PC-3 (cell line): ENCODE results near the gene RPL12. TPM values are rescaled to one million over a fixed set of nuclear protein-coding genes. Genes with fewer than 3 reads are reported as not detected.

Experiments
- ATAC-seq: fragments of 200-7000 bp; cut with Tn5 transposase; 2 replicates; pipeline ENCODE4 v1.9.1; 2020; ENCODE audit warnings: mild to moderate bottlenecking, moderate library complexity
- BruUV-seq: library from RNA; stranded (reverse); fragments of 400-500 nt; replicated peaks from 2 replicates; lab custom pipeline; 2021; lab: Mats Ljungman, UMichigan
- CTCF ChIA-PET: fragments of 300-600 bp; sonication (Branson Sonifier 250); formaldehyde crosslinking; loops from one replicate; lab custom pipeline; 2022; ENCODE audit warnings: antibody characterized with exemption; lab: Charles Lee
- POLR2A ChIA-PET: fragments of 300-600 bp; sonication (Branson Sonifier 250); formaldehyde crosslinking; loops from one replicate; lab custom pipeline; 2022; ENCODE audit warnings: antibody characterized with exemption; ENCODE audit not compliant: unreplicated experiment; lab: Charles Lee
- DNase-seq: peaks from one replicate; pipeline ENCODE4 v3.0.0-alpha.2; 2015
- H2AFZ ChIP-seq: fragments of 300-600 bp; sonication (generic); 2 replicates; pipeline ENCODE4 v1.6.0; 2016; ENCODE audit warnings: antibody characterized with exemption, low read length
- H3F3A ChIP-seq: fragments of 300-600 bp; sonication (generic); one replicate; pipeline ENCODE4 v1.6.0; 2017; ENCODE audit warnings: antibody characterized with exemption, low read length, control low read depth, mild to moderate bottlenecking; ENCODE audit not compliant: unreplicated experiment
- H3K27ac ChIP-seq: fragments of 300-600 bp; sonication (generic); 2 replicates; pipeline ENCODE4 v1.5.1; 2016; ENCODE audit warnings: mild to moderate bottlenecking, low read length
- H3K27me3 ChIP-seq: fragments of 300-600 bp; sonication (generic); 2 replicates; pipeline ENCODE4 v1.6.1; 2016; ENCODE audit warnings: low read length, mixed read lengths
- H3K36me3 ChIP-seq: fragments of 300-600 bp; sonication (generic); 2 replicates; pipeline ENCODE4 v1.6.1; 2016; ENCODE audit warnings: low read depth, mixed run types, low read length, mixed read lengths
- H3K4me1 ChIP-seq: fragments of 300-600 bp; sonication (generic); 2 replicates; pipeline ENCODE4 v1.5.1; 2016; ENCODE audit warnings: low read length; ENCODE audit not compliant: insufficient read depth
- H3K4me2 ChIP-seq: fragments of 300-600 bp; sonication (generic); 2 replicates; pipeline ENCODE4 v1.6.0; 2016; ENCODE audit warnings: low read length
- H3K4me3 ChIP-seq: fragments of 300-600 bp; sonication (generic); 2 replicates; pipeline ENCODE4 v1.5.1; 2016; ENCODE audit warnings: mild to moderate bottlenecking, low read length, mixed read lengths
- H3K79me2 ChIP-seq: fragments of 300-600 bp; sonication (generic); 2 replicates; pipeline ENCODE4 v1.6.1; 2017; ENCODE audit warnings: low read length, mixed read lengths
- H3K9ac ChIP-seq: fragments of 300-600 bp; sonication (generic); 2 replicates; pipeline ENCODE4 v1.6.0; 2016; ENCODE audit warnings: mild to moderate bottlenecking, low read length
- H3K9me2 ChIP-seq: fragments of 300-600 bp; sonication (generic); replicated peaks from 2 replicates; pipeline ENCODE4 v1.6.1; 2016; ENCODE audit warnings: mixed run types, low read length, mixed read lengths
- H3K9me3 ChIP-seq: fragments of 300-600 bp; sonication (generic); 2 replicates; pipeline ENCODE4 v1.6.1; 2016; ENCODE audit warnings: low read length, mixed read lengths
- H4K20me1 ChIP-seq: fragments of 300-600 bp; sonication (generic); 2 replicates; pipeline ENCODE4 v1.6.1; 2016; ENCODE audit warnings: low read length, mixed read lengths
- CTCF ChIP-seq: fragments of 300-600 bp; sonication (generic); conservative IDR thresholded peaks from 2 replicates; pipeline ENCODE4 v1.5.1; 2017; ENCODE audit warnings: antibody characterized with exemption, low read depth, mild to moderate bottlenecking, low read length
- EZH2 ChIP-seq: fragments of 300-600 bp; sonication (generic); IDR thresholded peaks from one replicate; pipeline ENCODE4 v1.6.1; 2017; ENCODE audit warnings: antibody characterized with exemption, mild to moderate bottlenecking, low read length; ENCODE audit not compliant: unreplicated experiment
- EZH2phosphoT487 ChIP-seq: fragments of 300-600 bp; sonication (generic); IDR thresholded peaks from 2 replicates; pipeline ENCODE4 v1.6.1; 2018; ENCODE audit warnings: mild to moderate bottlenecking, antibody characterized with exemption, low read length, borderline replicate concordance
- intact Hi-C: fragments of 100-400 bp; cut with micrococcal nuclease; formaldehyde crosslinking; loops from 2 replicates; pipeline ENCODE4 v1.9.0; 2023
- total RNA-seq: library from RNA; depleted of rRNA; stranded (reverse); fragments of >200 nt; gene quantifications from 2 replicates; pipeline ENCODE4 v1.2.3, GENCODE V29; 2014

Gene RPL12
- total RNA-seq, 1 experiment from 2014 or later: 1,417 TPM

- no peaks in the 10 kb centered on the region for H3K79me2 ChIP-seq
- H3K4me3 ChIP-seq: no peak overlapping the region
- intact Hi-C loops: no loop called here
- no TSS peak for BruUV-seq
- H3K4me2 ChIP-seq: no peak overlapping the region
- H3K9ac ChIP-seq: no peak overlapping the region
- H3F3A ChIP-seq: no peaks in the 10 kb centered on the region
- no peak for DNase-seq
- peaks cover 6% of the 10 kb centered on the region for H3K4me1 ChIP-seq
- no peak for ATAC-seq
- POLR2A ChIA-PET: no interaction called here
- H4K20me1 ChIP-seq: no peaks in the 10 kb centered on the region
- H3K9me3 ChIP-seq: no peaks in the 10 kb centered on the region
- H3K36me3 ChIP-seq: no peaks in the 10 kb centered on the region
- no peak overlapping the region for H3K27ac ChIP-seq
- H3K27me3 ChIP-seq: no peaks in the 10 kb centered on the region
- H2AFZ ChIP-seq: no peak overlapping the region
- CTCF ChIA-PET: no interaction called here
- H3K9me2 ChIP-seq: no peaks in the 10 kb centered on the region
- TF ChIP-seq EZH2: no peak
- no peak for TF ChIP-seq EZH2phosphoT487
- TF ChIP-seq CTCF: no peak
Measured at GRCh38 chr9:127490535-127491230, 39.5 kb upstream of the RPL12 start.

DNA sequence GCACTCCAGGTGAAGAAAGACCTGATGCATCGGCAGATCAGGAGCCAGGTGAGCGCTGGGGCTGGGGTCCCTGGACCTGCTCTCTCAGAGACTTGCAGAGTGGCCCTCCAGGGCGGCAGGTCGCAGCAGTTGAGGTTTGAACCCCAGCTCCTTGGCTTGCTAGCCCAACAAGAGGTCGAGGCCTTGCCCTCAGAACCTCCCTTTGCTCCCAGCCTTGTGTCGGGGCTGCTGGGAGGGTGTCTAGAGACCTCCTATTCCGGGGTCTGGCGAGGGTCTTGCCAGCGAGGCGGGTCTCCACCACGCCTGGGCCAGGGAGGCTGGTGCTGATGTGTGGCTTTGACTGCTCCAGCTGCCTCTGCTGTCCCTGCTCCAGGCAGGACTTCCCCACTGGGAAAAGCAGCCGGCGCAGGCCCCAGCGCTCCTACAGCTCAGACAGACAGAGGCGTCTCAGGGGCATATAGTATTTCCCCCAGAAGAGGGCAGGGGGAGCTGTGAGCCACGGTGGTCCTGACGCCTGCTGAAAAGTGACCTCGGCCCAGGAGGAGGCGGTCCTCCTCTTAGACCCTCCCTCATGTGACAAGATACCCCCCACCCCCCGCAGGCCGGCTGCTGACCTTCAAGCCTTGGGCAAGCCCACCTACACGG lies 38.4 kb upstream of the RPL12 start:
- H3K27me3 ChIP-seq: no peaks in the 10 kb centered on the region
- no peaks in the 10 kb centered on the region for H3K79me2 ChIP-seq
- POLR2A ChIA-PET: no interaction called here
- BruUV-seq: no TSS peak
- H3K27ac ChIP-seq: no peak overlapping the region
- CTCF ChIA-PET: no interaction called here
- H3K9ac ChIP-seq: no peak overlapping the region
- no peaks in the 10 kb centered on the region for H4K20me1 ChIP-seq
- H2AFZ ChIP-seq: no peak overlapping the region
- H3K9me3 ChIP-seq: no peaks in the 10 kb centered on the region
- ATAC-seq (no peak), DNase-seq (no peak)
- H3K4me1 ChIP-seq: no peaks in the 10 kb centered on the region
- TF ChIP-seq EZH2phosphoT487: no peak
- TF ChIP-seq EZH2: no peak
- TF ChIP-seq CTCF: no peak
- H3K4me2 ChIP-seq: no peak overlapping the region
- no peak overlapping the region for H3K4me3 ChIP-seq
- H3F3A ChIP-seq: no peaks in the 10 kb centered on the region
- no peaks in the 10 kb centered on the region for H3K9me2 ChIP-seq
- intact Hi-C loops: no loop called here
- H3K36me3 ChIP-seq: no peaks in the 10 kb centered on the region

DNA sequence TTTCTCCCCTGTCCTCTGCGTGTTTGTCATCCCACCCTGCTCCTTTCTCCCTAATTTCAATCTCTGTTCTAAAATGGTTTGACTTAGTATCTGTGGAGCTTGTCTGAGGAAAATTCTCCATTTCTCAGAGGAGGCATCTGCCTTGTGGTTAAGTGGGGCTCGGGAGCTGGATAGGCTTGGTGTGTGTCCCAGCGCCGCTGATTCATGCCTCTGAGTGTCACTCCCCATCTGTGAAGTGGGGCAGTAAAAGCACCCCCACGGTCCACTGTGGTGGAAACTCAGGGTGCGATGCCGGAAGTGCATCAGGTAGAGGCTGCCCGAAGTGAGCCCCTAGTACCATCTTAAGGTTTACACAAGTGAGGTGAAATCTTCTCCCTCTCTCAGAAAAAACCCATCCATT lies 37.7 kb upstream of the RPL12 start:
- Histone ChIP-seq H3K36me3 (no peaks in the 10 kb centered on the region), H3K4me3 (no peak overlapping the region), H3K27ac (no peak overlapping the region), H4K20me1 (no peaks in the 10 kb centered on the region), H3K9ac (no peak overlapping the region), H3K79me2 (no peaks in the 10 kb centered on the region), H3K27me3 (no peaks in the 10 kb centered on the region), H3K9me2 (no peaks in the 10 kb centered on the region), H3K4me1 (no peaks in the 10 kb centered on the region), H3K4me2 (no peak overlapping the region), H3F3A (no peaks in the 10 kb centered on the region), H3K9me3 (no peaks in the 10 kb centered on the region), H2AFZ (no peak overlapping the region)
- CTCF ChIA-PET: no interaction called here
- intact Hi-C loops: no loop called here
- DNase-seq: no peak
- POLR2A ChIA-PET: no interaction called here
- no peak for TF ChIP-seq CTCF
- TF ChIP-seq EZH2phosphoT487: no peak
- TF ChIP-seq EZH2: no peak
- no TSS peak for BruUV-seq
- no peak for ATAC-seq
